Kidney epithelial cell (primary cell): ENCODE data around the gene SOX18. TPM values are rescaled to one million over a fixed set of nuclear protein-coding genes. Genes with fewer than 3 reads are reported as not detected.
A peak's percentile ranks its signal among the peaks of the same experiment; 100 is the strongest.

ENCODE experiments used
- DNase-seq: peaks from one replicate; pipeline ENCODE4 v3.0.0-alpha.2; 2010; ENCODE audit warnings: low read depth
- H3K27me3 ChIP-seq: 2 replicates; pipeline ENCODE4 v1.6.0; 2011; ENCODE audit warnings: low read length; ENCODE audit not compliant: control insufficient read depth, insufficient read depth
- H3K36me3 ChIP-seq: 2 replicates; pipeline ENCODE4 v1.5.1; 2011; ENCODE audit warnings: low read length; ENCODE audit not compliant: control insufficient read depth, insufficient read depth
- H3K4me3 ChIP-seq: 2 replicates; pipeline ENCODE4 v1.5.1; 2011; ENCODE audit warnings: low read depth, mild to moderate bottlenecking, control low read depth, low read length
- CTCF ChIP-seq: IDR thresholded peaks from 2 replicates; pipeline ENCODE4 v1.5.1; 2011; ENCODE audit warnings: mild to moderate bottlenecking, moderate library complexity, low read length, control low read depth, inconsistent platforms; ENCODE audit not compliant: insufficient read depth, poor library complexity, severe bottlenecking
- total RNA-seq: library from RNA; depleted of rRNA; stranded (reverse); fragments of >200 nt; gene quantifications from 2 replicates; pipeline ENCODE4 v1.2.3, GENCODE V29; 2015

The SOX18 gene
- total RNA-seq, 1 donor from 2014 or later, result 0.04 TPM

DNA sequence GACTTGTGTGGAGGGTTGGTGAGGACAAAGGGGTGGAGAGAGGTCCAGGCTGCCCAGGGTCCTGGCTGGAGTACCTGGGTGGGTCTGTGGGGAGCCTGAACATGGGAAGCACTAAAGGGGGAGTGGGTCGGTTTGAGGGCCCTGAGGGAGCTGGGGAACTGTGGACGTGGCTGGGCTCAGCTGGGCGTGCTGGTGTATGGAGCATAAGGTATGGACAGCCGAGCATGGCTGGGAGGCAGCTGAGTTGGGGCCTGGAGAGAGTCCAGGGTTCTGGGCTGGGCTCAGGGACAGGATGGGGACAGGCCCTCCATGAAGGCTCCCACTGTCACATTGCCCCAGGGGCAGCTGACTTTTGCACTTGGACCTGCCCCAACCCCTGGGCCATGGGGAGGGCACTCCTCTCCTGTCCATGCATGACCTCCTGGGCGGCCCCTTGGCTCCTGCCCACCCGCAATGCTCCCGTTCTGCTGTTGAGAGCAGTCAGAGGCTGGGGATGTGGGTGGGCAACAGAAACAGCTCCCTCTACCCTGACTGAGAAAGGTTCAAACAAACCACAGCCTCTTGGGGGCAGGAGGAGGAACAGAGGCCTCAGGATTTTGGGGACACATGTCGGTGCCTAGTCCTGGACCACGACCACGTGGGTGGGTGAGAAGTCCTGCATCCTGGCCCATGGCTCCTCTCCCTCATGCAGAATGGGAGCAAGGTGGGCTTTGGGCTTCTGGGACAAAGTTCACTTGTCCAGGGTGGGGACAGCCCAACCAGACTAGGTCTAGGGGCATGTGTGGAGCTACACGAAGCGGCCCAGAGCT is 9.0 kb downstream of the SOX18 start:
- no peak for TF ChIP-seq CTCF
- Histone ChIP-seq H3K27me3 (peaks cover 31% of the 10 kb centered on the region), H3K36me3 (no peaks in the 10 kb centered on the region), H3K4me3 (no peak overlapping the region)
- DNase-seq, result no peak

- no peaks in the 10 kb centered on the region for H3K36me3 ChIP-seq
- peak overlapping the region; percentile 41 for H3K4me3 ChIP-seq
- DNase-seq, result no peak
- peaks cover 29% of the 10 kb centered on the region for H3K27me3 ChIP-seq
- TF ChIP-seq CTCF, result no peak
Observed at GRCh38 chr20:64039293-64040160, 9.9 kb downstream of the SOX18 start.

- Histone ChIP-seq H3K27me3 (peaks cover 29% of the 10 kb centered on the region), H3K36me3 (no peaks in the 10 kb centered on the region), H3K4me3 (peak overlapping the region; percentile 41)
- no peak for DNase-seq
- peak; percentile 63 for TF ChIP-seq CTCF
Observed at GRCh38 chr20:64038565-64039292, 10.7 kb downstream of the SOX18 start.

- no peak for TF ChIP-seq CTCF
- no peaks in the 10 kb centered on the region for H3K36me3 ChIP-seq
- H3K4me3 ChIP-seq, result peak overlapping the region; percentile 41
- DNase-seq, result no peak
- H3K27me3 ChIP-seq, result peaks cover 29% of the 10 kb centered on the region
Observed at GRCh38 chr20:64038224-64038564, 11.2 kb downstream of the SOX18 start.

DNA sequence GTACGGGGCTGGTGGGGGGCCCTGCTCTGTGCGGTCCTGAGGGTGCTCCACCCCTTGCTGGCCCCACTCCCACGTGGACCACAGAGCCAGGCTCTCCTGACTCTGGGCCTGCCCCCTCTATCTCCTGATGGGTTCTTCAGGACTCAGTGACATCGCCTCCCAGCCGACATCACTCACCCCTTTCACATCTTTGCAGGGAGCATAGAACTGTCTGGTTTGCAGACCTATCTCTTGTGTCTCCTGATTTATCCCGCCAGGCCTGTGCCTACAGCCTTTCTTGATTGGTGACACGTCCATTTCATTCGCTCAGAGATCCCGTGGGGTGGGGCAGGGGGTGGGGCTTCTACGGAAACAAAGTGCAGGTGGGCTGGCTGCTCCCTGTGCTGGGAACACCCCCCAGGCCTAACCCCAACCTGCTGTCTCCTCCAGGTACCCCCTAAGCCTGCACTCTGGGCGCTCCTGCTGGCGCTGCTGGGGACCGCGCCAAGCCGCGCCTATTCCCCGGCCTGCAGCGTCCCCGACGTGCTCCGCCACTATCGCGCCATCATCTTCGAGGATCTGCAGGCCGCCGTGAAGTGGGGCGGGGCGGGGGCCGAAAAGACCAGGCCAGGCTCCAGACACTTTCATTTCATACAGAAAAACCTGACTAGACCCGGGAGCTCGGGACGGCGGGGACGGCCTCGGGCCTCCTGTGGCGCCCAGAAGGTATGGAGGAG is 11.8 kb downstream of the SOX18 start:
- no peaks in the 10 kb centered on the region for H3K36me3 ChIP-seq
- no peak for DNase-seq
- H3K27me3 ChIP-seq, result peaks cover 29% of the 10 kb centered on the region
- TF ChIP-seq CTCF, result no peak
- no peak overlapping the region for H3K4me3 ChIP-seq
